Mammary epithelial cell (primary cell): ENCODE data around the gene KCNB1.

Experiments used
- EZH2 ChIP-seq: IDR thresholded peaks from 2 replicates; pipeline ENCODE4 v1.6.1; 2012; ENCODE audit warnings: low read length, inconsistent platforms, borderline replicate concordance
- TF ChIP-seq, protein P1 (sequence below), 2 donors: IDR thresholded peaks in 1 of 2; conservative IDR thresholded peaks in 1 of 2; 2 replicates each; pipeline ENCODE4 v1.5.1; 2011 to 2012; ENCODE audit warnings: inconsistent platforms in 2 of 2, low read length in 2 of 2, mild to moderate bottlenecking in 2 of 2, control low read depth in 1 of 2, low read depth in 1 of 2; ENCODE audit not compliant: insufficient read depth in 1 of 2; ENCODE audit errors: extremely low read depth in 1 of 2

DNA sequence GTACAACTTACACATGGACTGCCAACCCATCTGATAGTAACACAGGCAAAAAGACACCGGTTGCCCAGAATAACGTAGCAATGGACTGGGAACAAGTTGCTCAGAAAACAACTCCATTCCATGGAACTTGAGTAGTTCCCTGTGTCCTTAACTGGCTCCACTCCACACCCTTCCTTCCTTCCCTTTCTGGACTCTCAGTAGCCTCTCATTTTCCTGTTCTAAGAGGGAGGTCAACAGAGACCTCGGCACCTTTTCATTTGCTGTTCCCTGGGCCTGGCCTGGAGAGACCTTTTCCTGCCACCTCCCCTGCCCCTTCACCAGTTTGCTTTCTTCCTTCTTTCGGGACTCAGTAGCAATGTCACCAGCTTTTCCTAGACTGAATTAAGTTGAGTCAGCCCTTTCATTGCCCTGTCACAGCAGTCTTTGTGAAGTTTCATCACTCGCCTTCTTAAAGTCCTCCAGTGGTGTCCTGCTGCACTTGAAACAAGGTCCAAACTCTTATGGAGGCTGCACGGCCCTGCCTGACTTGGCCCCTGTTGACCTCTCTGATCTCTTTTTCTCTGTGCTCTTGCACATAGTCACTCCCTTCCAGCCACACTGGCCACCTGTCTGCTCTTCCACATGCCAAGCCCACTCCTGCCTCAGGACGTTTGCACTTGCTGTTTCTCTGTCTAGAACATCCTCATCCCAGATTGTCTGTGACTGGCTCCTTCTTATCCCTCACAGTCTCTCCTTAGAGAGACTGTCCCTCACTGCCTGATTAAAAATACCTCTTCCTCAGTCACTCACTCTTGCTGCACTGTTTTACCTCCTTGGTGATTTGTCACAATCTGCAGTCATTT is 90.8 kb downstream of the KCNB1 start:
- TF ChIP-seq, protein P1, sequence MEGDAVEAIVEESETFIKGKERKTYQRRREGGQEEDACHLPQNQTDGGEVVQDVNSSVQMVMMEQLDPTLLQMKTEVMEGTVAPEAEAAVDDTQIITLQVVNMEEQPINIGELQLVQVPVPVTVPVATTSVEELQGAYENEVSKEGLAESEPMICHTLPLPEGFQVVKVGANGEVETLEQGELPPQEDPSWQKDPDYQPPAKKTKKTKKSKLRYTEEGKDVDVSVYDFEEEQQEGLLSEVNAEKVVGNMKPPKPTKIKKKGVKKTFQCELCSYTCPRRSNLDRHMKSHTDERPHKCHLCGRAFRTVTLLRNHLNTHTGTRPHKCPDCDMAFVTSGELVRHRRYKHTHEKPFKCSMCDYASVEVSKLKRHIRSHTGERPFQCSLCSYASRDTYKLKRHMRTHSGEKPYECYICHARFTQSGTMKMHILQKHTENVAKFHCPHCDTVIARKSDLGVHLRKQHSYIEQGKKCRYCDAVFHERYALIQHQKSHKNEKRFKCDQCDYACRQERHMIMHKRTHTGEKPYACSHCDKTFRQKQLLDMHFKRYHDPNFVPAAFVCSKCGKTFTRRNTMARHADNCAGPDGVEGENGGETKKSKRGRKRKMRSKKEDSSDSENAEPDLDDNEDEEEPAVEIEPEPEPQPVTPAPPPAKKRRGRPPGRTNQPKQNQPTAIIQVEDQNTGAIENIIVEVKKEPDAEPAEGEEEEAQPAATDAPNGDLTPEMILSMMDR (conservative IDR thresholded peaks at IDR 0.05 in 1 of 2, IDR thresholded peaks at IDR 0.05 in 1 of 2; ENCODE audit: extremely low read depth in 1 of 2, insufficient read depth in 1 of 2, low read depth in 1 of 2, low read length in 2 of 2), result no peak
- TF ChIP-seq EZH2, result no peak
